ACHN (cell line): ENCODE measurements around the gene FGFBP2.
"Not testable (repeated sequence)": the region's sequence is repeated elsewhere in the genome, so short reads cannot be mapped to it uniquely, and the experiment has no call there.

Source experiments
- DNase-seq: peaks from one replicate; pipeline ENCODE4 v3.0.0-alpha.2; 2015
- in situ Hi-C: cut with HindIII; loops from 2 replicates; pipeline ENCODE4 v1.10.0; 2017; ENCODE audit warnings: low sequenced_read_pairs, low pct_ligation_motif_present, low pct_unique_long_range_greater_than_20kb

FGFBP2 gene

GRCh38 chr4:15938182-15938581 lies 24.8 kb downstream of the FGFBP2 start:
- in situ Hi-C loops = no loop called here
- no peak for DNase-seq

- DNase-seq = no peak
- in situ Hi-C loops = no loop called here
Measured at GRCh38 chr4:15936495-15936894, 26.5 kb downstream of the FGFBP2 start.

- DNase-seq = no peak
- in situ Hi-C loops = no loop called here
Measured at GRCh38 chr4:15935504-15936402, 27.2 kb downstream of the FGFBP2 start.

GRCh38 chr4:15934259-15934658 lies 28.7 kb downstream of the FGFBP2 start:
- in situ Hi-C loops = no loop called here
- no peak for DNase-seq

GRCh38 chr4:15931451-15932210 lies 31.3 kb downstream of the FGFBP2 start:
- in situ Hi-C loops = no loop called here
- no peak for DNase-seq

- no peak for DNase-seq
- in situ Hi-C loops = no loop called here
Measured at GRCh38 chr4:15930314-15930713, 32.7 kb downstream of the FGFBP2 start.

DNA sequence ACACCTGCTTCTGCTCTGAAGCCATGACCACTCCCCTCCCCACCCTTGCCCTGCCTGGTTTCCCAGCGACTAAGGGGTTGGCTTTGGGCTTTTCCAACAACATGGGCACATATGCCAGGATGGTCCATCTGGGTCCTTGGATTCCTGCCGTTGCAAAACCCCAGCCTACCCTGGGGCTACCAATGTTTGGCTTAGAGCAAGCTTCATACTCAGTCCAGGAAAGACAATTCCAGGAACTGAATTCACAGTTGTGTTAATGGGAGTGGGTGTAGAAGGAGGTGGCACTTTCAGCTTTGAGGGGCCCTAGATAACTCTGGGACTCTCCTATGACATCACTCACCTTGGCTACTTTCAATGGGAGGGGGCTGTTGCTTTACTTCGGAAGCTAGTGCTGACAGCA lies 33.4 kb downstream of the FGFBP2 start:
- in situ Hi-C loops = no loop called here
- DNase-seq = no peak

DNA sequence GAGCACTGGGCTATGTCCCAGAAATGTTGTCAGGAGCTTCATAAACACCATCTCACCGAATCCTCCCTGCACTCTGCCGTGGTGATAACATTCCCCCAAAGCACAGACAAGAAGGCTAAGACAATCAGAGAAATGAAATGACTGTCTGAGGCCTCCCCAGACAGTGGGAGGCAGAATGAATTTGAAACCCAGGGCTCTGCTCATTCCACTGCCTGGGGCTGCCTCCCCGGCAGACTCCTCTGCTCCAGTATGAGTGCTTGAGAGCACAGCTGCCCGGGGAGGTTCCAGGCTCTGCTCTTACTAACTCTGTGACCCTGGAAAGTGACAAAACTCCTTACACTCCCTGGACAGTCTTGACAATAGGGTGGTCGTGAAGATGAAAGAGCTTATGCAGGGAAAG lies 34.1 kb downstream of the FGFBP2 start:
- DNase-seq = no peak
- in situ Hi-C loops = no loop called here

DNA sequence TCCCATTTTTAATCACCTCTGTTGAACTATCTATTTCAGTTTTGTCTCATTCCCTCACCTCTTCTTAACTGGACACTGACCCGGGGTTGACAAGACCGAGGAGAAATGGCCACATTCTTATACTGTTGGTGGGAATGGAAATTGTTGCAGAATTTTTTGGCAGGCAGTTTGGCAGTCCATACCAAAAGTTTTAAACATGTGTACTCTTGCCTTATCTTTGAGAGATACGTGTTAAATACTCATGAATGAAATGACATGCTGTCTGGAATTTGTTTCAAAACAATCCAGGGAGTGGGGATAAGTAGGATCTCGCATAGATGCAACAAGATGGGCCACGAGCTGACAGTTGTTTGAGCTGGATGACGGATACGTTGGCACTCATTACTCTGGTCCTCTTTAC lies 36.5 kb downstream of the FGFBP2 start:
- no peak for DNase-seq
- in situ Hi-C loops = no loop called here

GRCh38 chr4:15925830-15926229 lies 37.1 kb downstream of the FGFBP2 start:
- in situ Hi-C loops = no loop called here

GRCh38 chr4:15921592-15921932 lies 41.4 kb downstream of the FGFBP2 start:
- in situ Hi-C loops = no loop called here
- DNase-seq = no peak

More at GRCh38 chr4:15925830-15926229, 37.1 kb downstream of the FGFBP2 start:
- no peak for DNase-seq

- DNase-seq = peak; percentile 93
- in situ Hi-C loops = no loop called here
Measured at GRCh38 chr4:15920723-15921591, 42.0 kb downstream of the FGFBP2 start.

DNA sequence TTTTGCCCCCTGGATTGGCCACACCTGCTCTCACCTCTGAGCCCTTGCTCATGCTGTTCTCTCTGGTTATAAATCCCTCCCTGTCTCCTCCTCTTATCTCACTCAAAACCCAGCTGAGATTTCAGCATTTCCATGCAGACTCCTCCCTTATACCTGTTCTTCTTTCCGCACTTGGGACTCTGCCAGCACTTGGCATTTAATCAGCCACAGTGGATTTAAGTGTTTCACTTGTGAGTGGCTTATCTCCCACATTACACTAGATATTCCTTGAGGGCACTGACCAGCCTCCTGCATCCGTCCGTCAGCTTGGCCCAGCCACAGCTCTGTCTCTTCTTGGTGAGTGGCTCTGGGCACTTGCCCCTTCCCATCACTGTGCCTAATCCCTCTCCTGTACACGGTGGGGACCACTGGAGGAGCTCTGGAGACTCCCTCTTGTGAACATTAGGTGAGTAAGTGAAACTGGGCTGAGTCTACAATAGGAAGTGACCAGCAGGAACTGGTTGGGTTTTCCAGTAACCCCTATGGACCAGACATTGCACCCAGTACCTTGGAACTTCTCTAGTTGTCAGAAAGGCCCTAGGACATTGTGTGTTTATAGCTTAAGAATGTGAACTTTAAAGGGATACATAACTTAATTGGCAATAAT lies 44.4 kb downstream of the FGFBP2 start:
- DNase-seq = no peak
- in situ Hi-C loops = no loop called here

- in situ Hi-C loops = no loop called here
- DNase-seq = no peak
Measured at GRCh38 chr4:15917297-15917696, 45.7 kb downstream of the FGFBP2 start.

- DNase-seq, in situ Hi-C loops: not testable (repeated sequence)
Measured at GRCh38 chr4:15916358-15916757, 46.6 kb downstream of the FGFBP2 start.

- in situ Hi-C loops = no loop called here
- no peak for DNase-seq
Measured at GRCh38 chr4:15914736-15915135, 48.2 kb downstream of the FGFBP2 start.

DNA sequence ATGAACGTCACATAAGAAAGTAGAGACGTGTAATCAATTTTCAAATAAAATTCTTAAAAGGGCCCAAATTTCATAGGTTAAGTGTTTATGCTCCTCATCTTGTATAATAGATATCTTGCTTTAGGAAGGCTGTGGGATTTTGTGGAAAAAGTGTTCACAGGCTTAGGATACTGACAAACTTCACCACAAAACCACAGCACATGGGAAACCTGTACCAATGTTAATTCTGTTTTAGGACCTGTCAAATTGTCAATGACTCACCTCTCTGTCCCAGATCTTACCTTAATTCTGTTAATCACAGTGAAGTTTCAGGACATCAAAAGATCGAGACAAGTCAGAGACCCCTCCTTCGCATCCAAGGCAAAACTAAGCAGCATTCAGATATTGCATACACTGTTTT lies 48.7 kb downstream of the FGFBP2 start:
- in situ Hi-C loops = no loop called here
- DNase-seq = no peak

DNA sequence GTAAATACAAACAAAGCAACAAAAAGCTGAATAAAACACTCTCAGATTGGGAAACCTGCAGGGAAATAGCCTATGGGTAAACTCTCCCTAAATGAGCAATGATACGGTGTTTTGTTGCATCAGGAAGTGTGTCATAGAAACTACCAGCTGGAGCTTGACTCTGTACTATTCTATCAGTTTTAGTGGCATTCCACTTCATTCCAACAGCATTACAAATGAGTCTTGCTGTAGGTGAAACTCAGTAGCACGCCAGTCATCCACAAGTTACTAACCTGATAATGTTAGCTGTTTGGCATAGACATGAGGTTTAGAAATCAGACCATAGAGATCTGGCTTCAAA lies 49.4 kb downstream of the FGFBP2 start:
- in situ Hi-C loops = no loop called here
- peak; percentile 86 for DNase-seq
